HG02623 (cell line): ENCODE measurements around the gene SPAG17.

Experiments
- ATAC-seq: cut with Tn5 transposase; IDR thresholded peaks from one replicate; pipeline ENCODE4 v1.9.1; 2021; ENCODE audit warnings: moderate library complexity; ENCODE audit not compliant: unreplicated experiment

Gene SPAG17

DNA sequence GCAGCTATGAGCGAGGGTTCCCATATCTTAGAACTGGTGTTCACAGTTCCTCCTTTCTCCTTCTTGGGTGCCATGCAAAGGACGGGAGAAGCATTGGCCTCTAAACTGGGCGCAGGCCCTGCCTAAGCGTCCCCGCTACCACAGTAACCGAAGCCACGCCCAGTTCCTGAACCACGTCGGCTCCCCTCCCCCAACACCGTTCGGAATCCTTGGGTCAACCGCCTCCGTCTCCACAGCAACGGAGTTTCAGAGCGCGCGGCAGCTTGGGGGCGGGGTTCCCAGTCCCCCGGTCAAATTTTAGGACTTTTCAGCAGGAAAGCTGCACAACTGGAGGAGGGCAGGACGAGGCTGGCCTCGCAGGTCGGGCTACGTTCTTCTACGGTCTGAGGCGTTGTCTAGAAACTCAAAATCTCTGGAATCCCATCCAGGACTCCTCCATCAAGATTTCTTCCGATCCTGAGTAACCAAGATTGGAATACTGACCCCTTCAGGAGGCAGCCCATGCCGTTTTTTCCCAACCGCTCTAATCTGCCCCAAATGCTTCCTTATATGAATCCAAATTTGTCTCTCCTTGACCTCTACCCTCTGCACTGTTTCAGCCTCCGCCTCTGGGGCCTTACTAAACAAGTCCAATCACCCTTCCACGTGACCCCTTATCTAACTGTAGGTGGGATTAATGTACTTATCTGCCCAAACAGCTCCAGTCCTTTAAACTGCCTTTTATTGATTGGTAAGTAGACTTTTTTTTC is at the start of gene SPAG17:
SPAG17 (minus strand) TSS at position 145 of the 749 bp plus-strand sequence; CDS start at position 74, 71 bp downstream.
- no peak for ATAC-seq

DNA sequence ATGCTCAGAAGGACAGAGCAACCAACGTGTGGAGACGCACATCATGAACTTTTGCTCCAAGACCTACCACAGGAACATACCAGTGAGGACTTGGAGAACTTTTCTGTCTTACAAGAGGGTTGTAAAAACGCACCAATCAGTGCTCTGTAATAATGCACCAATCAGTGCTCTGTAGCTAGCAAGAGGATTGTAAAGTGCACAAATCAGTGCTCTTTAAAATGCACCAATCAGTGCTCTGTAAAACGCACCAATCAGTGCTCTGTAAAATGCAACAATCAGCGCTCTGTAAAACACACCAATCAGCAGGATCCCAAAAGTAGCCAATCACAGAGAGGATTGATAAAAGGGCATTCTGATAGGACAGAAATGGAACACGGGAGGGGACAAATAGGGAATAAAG is 40.4 kb upstream of the SPAG17 start:
- no peak for ATAC-seq

- ATAC-seq: no peak
Observed at GRCh38 chr1:118223426-118223825, 38.4 kb upstream of the SPAG17 start.

GRCh38 chr1:118219438-118219837 is 34.4 kb upstream of the SPAG17 start:
- no peak for ATAC-seq

- ATAC-seq: no peak
Observed at GRCh38 chr1:118217141-118217838, 32.3 kb upstream of the SPAG17 start.

- ATAC-seq: no peak
Observed at GRCh38 chr1:118214866-118215265, 29.8 kb upstream of the SPAG17 start.

DNA sequence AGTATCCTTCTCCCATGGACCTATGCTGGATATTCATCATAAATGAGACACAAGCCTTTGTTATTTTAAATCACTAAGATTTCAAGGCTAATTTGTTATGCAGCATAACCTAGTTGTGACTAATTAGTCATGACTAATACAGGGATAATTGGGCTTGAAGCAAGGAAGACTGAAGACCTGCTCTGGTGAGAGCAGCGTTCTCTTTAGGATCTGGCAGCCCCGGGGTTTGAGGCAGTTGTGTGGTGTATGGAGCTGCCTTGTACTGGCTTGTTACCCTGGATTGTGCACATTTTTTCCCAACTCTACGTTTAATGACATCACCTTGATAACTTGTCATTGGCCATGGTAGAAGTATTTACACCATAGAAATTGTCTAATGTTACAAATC is 25.7 kb upstream of the SPAG17 start:
- no peak for ATAC-seq

GRCh38 chr1:118210051-118210722 is 25.2 kb upstream of the SPAG17 start:
- no peak for ATAC-seq

GRCh38 chr1:118209648-118210047 is 24.6 kb upstream of the SPAG17 start:
- no peak for ATAC-seq

- no peak for ATAC-seq
Observed at GRCh38 chr1:118206966-118207365, 21.9 kb upstream of the SPAG17 start.

GRCh38 chr1:118204648-118205047 is 19.6 kb upstream of the SPAG17 start:
- no peak for ATAC-seq

DNA sequence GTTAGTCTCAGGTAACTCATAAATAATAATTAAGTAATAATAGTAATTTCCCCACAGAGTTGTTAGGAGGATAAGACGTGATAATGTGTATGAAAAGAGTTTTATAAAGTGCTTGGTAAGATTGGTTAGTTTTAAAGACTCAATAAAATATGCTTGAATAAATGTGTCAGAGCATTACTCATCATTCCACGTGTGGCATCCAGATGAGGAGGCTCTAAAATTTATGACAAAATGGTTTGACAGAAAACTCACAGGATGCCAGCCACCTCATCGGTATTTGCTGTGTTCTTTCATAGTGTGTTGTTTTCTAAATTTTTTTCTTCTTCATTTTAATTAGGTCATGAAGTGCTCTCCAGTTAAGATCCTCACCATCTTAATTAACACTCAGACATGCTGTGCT is 19.1 kb upstream of the SPAG17 start:
- ATAC-seq: no peak

DNA sequence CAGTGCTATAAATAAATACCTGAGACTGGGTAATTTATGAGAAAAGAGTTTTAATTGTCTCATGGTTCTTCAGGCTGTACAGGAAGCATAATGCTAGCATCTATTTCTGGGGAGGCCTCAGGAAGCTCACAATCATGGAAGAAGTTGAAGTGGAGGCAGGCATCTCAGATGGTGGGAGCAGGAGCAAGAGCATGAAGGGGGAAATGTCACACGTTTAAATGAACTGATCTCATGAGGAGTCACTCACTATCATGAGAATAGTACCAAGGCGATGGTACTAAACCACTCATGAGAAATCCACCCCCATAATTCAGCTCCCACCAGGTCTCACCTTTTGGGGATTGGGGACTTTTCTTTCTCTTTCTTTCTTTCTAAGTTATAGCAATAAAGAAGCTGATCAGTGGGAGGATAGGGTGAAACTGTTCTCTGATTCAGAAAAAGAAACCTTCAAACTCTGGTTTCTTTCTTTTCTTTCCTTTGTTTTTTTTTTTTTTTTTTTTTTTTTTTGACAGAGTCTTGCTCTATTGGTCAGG is 17.1 kb upstream of the SPAG17 start:
- no peak for ATAC-seq

DNA sequence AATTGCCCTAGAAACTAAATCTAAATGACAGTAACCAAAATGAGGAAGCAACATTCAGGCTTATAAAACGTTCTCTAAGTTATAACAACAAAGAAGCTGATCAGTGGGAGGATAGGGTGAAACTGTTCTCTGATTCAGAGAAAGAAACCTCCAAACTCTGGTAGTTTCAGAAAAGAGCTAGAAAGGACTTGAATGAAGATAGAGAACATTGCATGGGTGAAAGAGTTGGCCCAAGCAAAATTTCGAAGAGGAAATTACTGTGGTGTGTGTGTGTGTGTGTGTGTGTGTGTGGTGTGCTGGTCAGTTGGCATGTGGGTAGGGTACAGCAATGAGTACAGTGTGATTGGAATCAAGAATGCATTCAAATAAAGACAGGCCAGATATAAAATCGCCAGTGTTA is 16.5 kb upstream of the SPAG17 start:
- no peak for ATAC-seq

GRCh38 chr1:118200836-118201235 is 15.8 kb upstream of the SPAG17 start:
- no peak for ATAC-seq

GRCh38 chr1:118190561-118190960 is 5.5 kb upstream of the SPAG17 start:
- ATAC-seq: no peak

DNA sequence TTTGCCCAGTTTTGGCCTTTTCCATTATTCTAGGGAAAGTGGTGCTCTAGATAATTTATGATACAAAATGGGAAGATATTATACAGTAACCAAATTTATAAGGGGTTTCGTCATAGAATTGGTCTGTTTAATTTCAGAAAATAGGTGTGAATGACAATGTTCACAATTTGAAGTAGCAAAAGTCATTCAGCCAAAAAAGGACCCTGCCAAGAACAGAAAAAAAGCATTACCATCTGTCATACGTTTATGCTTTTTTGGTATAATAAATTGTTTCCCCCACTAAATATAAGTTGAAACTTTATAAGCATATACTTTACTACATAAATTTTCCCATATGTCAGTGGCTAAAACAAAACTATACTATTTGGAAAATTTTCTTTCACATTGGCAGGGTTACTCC is 4.5 kb upstream of the SPAG17 start:
- ATAC-seq: no peak

DNA sequence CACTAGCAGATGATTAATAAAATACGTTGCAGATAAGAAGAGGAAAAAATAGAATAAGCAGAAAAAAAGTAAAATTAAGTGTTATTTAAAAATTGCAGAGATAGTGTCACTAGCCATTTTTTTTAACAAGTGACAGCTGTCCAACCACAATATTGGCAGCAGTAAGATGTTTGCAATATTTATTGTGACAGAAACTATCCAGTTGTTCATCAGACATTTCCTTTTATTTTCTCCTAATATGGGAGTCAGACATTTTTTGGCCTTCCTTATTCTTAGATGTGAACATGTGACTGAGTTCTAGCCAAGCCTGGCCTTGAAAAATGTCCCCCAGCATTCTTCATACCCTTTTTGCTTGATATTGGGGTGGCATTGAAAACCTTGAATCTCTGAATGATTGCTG is 3.4 kb upstream of the SPAG17 start:
- ATAC-seq: no peak

DNA sequence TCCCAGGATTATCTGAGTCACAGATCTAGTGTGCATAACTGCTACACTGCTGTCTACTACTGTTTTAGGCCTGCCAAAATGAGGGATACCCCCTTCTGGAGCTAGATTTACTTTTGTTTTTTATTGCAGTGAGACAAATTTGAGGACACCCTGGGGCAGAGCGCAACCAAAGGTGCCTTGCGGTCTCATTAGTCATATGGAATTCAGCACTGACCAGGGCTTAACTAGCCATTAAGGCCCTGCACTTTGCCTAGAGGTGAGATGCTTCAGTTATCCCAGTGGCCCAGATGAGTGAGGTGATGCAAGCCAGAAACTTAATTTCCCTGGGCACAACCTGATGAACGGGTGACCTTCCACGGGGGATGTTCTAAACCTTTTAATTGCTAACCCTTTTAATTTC is 998 bp upstream of the SPAG17 start:
- no peak for ATAC-seq

DNA sequence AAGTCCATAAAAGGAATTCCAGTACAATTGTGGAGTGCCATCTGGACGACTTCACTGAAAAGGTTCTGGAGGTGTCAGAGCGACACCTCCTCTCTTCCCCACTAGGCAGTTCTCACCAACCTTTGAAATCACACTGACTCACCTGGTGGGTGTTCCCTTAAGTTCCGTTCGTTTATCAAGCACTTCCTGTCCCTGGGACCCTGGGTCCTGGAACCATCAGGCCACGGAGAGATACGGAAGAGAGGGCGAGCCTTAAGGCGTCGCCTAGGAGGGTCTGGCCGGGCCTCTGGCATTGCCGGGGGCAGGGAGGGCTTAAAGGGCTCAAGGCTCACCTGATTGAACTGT is 317 bp downstream of the SPAG17 start:
- no peak for ATAC-seq

DNA sequence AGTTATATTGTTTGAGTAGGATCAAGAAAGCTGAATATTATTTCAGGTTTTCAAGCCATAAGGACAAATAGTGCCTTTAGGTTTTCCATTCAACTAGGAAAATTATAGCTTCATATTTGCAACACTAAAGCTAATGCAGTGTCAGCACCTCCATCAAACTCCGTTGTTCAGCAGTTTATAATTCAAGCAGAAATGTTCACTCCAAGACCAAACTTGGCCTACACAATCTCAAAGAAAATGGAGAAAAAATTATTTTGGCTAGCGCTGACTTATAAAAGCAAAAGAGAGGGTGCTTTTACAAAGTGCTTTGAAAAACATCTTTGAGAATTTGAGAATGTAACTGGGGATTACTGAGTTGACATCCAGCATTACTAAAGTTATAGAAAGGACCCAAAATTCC is 1.4 kb downstream of the SPAG17 start:
- no peak for ATAC-seq

GRCh38 chr1:118177998-118178397 is 7.0 kb downstream of the SPAG17 start:
- ATAC-seq: no peak
